OCI-LY7 (cell line): ENCODE measurements around the gene RAB1A.

ENCODE experiments used
- CTCF ChIP-seq: fragments of 200-600 bp; sonication (generic); conservative IDR thresholded peaks from 2 replicates; pipeline ENCODE4 v1.5.1; 2014; ENCODE audit warnings: mild to moderate bottlenecking, antibody characterized with exemption, low read length, moderate library complexity, mixed read lengths
- EZH2phosphoT487 ChIP-seq: fragments of 200-600 bp; sonication (generic); IDR thresholded peaks from 2 replicates; pipeline ENCODE4 v1.6.1; 2018; ENCODE audit warnings: low read depth, borderline replicate concordance, mild to moderate bottlenecking, mixed run types, antibody characterized with exemption, low read length, moderate library complexity, mixed read lengths

- TF ChIP-seq CTCF (no peak), EZH2phosphoT487 (no peak)
Measured at GRCh38 chr2:65098741-65099140, 31.2 kb downstream of the RAB1A start.
